NCI-H748 treated with DMSO at 0.1 percent for 48 hours (cell line): Measurements from ENCODE around the gene LRP8.

ENCODE experiments used
- DNase-seq: peaks from one replicate; lab custom pipeline; 2025; lab: John Stamatoyannopoulos, UW

LRP8 gene

DNA sequence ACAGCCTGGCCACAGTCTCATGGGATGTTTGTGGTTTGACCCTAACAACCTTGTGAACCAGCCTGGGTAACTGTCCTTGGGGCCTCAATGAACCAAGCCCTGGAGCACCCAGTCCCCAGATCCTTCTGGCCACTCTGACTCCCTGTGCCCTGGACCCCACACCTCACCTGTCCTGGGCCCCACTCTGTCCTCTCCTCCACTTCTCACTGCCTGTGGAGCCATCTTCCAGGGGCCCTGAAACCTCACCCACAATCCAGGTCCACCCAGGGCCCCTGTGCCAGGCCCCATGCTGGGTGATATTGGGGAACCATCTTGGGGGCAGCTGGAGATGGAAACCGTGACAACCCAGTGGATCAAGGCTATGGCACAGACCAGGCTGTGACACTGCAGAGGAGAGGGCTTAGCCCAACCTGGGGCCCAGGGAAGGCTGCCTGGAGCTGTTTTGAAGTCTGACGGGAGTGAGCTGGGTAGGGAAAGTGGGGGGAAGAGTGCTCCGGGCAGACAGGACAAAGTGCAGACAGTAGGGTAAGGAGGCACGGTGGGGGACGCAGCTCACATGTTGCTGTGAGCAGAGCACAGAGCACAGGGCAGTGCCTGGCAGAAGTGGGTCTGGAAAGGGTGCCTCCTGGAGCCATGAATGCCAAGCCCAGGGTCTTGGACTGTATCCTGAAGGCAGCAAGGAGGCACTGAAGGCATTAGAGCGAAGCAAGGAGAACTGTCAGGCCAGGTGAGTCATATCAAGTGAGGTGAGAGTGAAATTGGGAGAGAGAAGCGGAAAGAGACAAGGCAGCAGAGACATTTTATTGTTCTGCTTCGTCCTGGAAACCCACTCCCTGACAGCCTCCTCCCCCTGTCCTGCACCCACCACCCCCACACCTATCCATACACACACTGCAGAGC is 12.1 kb upstream of the LRP8 start:
- DNase-seq = no peak

DNA sequence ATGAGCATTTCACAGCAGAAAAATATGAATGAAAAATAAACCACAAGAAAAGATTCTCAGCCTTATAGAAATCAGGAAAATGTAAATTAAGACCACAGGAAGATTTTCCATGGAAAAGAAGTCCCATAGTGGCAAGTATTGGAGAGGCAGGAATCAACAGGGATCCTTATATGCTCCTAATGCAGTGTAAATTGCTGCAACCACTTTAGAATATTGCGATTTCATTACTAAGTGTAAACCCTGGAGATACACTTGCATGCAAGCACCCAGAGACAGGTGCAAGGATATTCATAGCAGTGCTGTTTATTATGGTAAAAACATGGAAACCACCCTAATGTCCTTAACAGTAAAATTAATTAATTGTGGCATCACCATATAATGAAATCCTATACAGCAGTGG is 10.6 kb upstream of the LRP8 start:
- DNase-seq = no peak

DNA sequence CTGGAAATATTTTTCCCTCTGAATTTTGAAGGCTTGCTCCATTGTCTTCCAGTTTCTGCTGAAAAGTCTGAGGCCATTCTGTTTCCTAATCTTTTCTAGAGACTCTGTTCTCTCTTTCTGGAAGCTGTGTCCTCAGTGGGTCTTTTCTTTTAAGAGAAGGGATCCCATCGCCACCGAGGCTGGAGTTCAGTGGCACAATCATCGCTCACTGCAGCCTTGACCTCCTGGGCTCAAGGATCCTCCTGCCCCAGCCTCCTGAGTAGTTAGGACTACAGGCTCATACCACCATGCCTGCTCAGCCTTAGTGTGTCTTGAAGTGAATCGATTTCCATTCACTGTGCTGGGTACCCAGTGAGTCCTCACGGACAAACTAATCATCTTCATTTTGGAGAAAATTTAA is 9.6 kb upstream of the LRP8 start:
- no peak for DNase-seq

DNA sequence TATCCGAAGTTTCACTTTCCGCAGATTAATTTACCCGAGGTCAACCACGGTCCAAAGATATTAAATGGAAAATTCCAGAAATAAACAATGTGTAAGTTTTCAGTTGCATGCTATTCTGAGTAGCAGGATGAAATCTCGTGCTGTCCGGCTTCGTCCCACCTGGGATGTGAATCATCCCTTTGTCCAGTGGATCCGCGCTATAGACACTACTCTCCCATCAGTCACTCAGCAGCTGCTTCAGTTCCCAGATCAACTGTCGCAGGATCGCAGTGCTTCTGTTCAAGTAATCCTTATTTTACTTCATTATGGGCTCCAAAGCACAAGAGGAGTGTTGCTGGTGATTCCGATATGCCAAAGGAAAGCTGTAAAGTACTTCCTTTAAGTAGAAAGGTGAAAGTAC is 8.3 kb upstream of the LRP8 start:
- no peak for DNase-seq

DNA sequence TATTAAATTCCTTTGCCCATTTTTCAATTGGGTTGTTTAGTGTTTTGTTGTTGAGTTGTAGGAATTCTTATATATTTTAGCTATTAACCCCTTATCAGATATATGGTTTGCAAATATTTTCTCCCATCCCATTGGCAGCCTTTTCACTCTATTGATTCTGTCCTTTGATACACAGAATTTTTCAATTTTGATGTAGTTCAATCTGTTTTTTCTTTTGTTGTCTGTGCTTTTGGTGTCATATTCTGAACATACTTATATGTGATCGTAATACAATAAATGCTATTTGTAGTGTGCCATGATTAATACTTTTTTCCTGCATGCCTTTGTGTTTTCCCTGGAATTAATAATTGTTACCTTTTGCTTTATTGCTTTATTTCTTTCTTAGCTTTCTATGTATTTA is 7.8 kb upstream of the LRP8 start:
- no peak for DNase-seq

DNA sequence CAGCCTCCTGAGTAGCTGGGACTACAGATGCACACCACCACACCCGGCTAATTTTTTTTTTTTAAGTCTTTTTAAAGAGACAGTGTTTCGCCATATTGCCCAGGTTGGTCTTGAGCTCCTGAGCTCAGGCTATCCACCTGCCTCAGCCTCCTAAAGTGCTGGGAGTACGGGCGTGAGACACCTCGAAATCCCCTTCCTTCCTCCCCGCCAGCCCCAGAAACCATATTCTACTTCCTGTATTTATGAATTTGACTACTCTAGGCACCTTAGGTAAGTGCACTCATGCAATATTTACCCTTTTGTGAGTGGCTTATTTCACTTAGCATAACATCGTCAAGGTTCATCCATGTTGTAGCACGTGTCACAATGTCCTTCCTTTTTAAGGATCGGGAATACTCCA is 6.9 kb upstream of the LRP8 start:
- no peak for DNase-seq

DNA sequence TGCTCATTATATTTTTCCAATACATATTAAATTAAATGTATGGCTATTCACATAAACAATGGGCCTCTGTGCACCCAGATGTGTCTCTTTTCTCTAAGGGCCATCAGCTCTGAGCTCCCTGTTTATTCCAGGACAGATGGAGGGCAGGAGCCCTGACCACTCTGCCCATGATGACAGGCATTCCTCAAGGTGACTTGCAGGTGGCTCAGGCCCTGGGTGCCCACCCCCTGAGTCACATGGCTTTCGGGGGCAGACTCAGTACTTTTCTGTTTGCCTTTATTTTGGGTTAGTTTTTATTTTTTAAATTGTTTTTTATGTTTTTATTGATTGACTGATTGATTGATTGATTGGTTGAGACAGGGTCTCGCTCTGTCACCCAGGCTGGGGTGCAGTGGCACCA is 6.4 kb upstream of the LRP8 start:
- no peak for DNase-seq

DNA sequence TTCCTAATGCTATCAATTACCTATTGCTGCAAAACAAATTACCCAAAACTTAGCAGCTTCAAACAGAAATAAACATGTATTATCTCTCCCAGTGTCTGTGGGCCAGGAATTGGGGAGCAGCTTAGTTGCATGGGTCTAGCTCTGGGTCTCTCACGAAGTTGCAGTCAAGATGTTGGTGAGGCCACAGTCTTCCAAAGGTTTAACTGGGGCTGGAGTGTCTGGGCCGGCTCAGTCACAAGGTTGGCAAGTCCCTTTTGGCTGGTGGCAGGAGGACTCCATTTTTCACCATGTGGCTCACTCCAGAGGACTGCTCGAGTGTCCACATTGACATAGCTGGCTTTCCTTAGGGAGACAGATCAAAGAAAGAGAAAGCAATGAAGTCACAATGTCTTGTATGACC is 5.0 kb upstream of the LRP8 start:
- DNase-seq = no peak

DNA sequence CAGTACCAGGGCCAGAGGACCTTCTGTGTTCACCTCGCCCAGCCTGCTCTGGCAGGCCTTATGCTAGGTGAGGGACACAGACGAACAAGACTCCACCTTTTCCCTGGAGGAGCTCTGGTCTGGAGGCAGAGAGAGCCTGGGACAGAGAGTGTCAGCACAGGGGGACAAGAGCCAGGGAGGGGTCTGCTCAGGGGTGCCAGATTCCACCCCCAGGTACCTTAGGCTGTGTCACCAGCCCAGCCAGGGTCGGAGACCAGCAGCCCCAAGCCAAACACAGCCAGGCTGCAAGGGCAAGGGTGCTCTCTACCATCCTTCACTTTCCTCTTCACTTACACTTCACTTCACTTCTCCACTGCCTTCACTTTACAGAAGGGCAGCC is 4.3 kb upstream of the LRP8 start:
- DNase-seq = no peak

DNA sequence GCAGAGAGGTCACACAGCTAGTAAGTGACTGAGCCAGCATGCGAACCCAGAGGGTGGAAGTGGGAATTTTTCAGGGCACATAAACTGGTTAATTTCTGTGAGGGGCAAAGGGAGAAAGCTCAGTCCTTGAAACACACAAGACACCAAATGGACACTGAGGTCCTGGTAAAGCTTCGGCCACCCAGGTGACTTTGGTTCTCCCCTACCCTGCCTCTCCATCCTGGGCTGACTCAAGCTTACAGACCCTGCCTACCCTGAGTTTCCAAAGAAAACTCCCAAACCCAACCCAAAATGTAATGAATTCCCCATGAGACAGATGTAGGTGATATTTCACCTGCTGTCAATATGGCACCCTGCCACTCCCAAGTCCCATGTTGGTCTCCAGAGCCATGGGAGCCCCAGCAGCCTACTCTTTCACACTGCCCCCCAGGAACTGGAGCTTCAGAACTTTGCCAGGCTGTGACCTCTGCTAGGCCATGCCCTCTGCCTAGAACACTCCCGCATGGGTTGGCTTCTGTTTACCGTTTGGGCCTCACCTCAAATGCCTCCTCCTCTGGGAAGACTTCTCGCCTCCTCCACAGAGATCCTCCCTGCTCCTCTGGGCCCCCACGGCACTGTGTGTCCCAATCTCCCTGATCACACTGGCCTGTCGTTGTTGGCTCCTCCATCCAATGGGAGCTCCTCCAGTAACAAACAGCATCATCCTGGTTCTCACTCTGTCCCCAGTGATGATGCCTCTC is 3.7 kb upstream of the LRP8 start:
- no peak for DNase-seq

DNA sequence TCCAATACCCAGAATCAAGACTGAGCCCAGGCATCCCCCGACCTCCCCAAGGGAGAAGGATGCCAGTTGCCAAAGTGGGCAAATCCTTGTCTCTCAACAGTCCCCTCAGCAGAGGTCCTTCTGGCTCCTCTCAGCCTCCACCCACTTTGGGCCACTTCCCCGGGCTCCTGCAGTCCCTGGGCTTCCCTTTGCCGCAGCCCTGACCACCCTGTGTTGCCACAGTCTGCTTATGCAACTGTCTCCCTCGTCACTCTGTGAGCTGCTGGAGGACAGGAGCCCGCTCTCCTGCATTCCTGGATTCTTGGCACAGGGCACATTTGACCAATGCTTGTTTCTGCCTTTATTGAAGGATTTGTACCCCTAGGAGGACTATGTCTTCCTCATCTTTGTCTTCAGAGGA is 2.9 kb upstream of the LRP8 start:
- no peak for DNase-seq

DNA sequence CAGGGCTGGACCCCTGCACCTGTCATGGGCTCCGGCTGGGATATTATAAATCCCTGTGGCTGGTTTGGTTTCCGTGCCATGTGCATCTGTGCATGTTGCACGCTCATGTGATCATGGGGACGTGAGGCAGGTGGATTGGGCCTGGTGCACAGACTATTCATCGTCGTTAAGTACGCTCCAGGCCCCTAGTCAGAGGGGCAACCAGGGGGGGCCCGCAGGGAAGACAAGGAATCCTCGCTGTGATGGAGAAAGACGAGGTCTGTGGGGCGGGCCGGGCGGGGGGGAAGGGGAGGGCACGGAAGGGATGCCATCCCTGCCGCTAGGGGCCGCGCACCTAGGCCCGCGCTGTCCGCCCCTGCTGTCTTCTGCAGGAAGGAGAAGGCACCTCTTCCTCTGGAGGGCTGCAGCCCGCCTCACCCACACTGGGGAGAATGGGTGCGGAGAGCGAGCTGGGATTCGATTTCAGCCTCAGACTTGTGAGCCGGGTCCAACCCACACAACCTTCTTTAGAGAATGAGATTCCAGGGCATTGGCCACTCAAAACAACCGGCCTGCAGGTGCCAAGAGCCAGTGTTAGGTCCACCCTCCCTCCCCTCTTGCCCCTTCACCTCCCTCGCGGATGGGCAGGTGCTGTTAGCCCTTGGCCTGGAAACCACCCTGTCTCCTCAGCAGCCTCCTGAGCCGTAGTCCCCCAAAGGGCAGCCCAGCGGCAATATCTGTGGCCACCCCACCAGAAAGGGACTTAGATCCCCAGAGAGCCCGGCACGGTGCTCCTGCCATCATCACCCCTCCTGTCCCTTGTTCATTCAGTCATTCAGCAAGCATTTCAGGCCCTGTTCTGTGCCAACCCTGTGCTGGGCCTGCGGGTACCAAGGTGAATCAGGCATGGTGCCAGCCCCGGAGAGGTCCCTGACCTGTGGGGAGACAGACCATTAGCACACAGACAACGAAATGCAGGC is 950 bp upstream of the LRP8 start:
- DNase-seq = no peak

DNA sequence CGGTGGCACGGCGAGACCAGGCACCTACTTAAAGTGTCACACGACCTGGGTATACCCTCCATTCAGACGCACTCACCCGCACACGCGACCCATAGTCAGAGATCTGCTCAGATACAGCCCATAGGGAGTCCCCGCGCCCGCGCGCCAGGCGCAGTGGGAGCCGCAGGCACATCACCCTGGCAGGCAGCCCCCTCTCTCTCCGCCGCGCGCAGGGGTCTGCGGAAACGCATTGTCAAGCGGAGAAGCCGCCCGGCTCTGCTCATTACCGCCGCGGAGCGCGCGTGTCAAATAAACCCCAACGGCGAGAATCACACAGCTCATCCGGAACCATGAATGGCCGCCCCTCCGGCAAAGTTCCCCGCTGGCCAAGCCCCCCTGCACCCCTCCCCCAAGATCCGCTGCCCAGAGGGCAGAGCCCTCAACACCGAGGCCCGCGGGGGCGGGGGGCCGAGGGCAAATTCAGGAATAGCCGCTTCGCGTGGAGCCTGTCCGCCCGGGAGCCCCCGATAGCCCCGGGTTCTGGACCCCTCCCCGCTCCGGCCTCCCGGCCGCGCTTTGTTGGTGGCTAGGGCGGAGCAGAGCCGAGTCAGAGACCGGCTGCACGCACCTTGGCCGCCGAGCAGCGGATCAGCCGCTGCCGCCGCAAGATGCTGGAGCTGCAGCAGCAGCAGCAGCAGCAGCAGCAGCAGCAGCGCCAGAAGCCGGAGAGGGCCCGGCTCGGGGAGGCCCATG is 522 bp downstream of the LRP8 start:
- DNase-seq = peak; percentile 34

DNA sequence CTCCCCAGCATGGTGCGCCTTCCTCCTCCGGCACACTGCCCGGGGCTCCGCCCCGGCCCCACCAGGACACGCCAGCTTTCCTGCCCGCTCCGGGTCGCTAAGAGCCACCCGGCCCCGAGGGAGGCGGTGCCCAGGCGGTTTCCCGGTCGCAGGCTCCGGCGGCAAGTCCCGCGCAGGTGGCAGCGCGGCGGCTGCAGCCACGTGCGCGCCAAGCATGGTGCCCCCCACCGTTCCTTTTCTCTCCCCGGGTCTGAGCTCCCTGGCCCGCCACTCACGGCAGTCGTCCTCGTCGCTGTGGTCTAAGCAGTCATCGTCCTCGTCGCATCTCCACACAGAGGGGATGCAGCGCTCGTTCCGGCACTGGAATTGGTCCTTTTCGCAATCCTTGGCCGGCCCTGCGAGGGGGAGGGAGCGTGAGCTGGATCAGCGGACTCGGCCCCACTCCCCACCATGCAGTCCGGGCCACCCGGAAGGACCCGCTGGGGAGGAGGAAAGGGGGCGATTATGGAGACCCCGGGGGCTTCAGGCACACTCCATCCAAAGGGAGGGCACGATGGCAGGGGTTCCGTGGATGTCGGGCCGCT is 1.2 kb downstream of the LRP8 start:
- DNase-seq = no peak

DNA sequence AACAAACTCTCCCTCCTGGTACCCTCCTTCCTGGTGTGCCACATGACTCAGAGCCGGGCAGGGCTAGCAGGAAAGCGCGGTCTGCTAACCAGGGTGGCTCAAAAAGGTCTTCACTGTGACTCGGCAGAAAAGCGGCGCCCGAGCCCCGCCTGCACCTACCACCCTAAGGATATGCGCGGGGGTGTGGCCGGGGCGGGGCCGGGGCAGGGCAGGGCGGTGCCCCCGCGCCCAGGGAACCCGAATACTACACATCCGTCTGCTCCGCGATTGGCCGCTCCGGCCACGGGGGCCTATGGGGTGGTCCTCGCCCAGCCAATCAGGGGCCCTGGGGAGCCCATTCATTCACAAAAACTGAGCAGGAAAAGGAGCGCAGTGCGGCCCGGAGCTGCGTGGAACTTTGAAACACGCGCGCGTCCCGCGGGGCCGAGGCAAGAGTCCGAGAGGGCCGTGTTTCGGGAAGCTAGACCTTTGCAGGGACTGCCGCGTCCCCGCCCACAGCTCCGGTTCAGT is 1.7 kb downstream of the LRP8 start:
- peak; percentile 89 for DNase-seq

DNA sequence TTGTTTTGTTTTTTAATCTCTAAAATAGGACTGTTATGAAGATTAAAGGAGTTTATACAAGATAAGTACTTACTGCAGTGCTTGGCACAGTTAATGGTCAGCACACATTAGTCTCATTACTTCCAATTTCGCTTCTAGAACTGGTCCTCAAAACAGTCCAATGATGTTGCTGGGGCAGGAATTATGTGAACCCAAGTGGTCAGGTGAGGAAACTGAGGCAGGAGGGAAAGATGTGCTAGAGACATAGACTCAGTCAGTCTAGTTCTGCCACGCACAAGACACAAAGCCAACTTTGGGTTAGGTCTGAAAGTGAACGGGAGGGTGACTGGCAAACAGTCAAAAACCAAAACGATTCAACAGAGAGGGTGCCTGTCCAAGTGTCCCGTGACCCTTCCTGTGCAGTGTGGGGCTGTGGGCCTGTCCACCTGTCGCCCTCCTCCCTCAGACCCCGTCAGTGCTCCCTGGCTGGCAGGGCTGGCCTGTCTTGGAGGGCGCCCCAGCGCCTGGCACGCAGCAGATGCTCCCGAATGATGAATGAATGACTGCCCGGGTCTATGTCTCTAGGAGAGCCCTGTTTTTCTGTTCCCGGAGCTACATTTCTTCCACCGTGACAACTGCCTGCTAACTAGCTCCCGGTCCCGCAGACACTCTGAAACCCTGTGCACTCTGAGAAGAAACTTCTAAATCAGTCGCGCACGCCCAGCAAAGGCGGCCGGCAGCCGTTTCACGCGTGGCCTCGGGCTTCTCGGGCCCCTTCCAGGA is 2.4 kb downstream of the LRP8 start:
- DNase-seq = no peak

DNA sequence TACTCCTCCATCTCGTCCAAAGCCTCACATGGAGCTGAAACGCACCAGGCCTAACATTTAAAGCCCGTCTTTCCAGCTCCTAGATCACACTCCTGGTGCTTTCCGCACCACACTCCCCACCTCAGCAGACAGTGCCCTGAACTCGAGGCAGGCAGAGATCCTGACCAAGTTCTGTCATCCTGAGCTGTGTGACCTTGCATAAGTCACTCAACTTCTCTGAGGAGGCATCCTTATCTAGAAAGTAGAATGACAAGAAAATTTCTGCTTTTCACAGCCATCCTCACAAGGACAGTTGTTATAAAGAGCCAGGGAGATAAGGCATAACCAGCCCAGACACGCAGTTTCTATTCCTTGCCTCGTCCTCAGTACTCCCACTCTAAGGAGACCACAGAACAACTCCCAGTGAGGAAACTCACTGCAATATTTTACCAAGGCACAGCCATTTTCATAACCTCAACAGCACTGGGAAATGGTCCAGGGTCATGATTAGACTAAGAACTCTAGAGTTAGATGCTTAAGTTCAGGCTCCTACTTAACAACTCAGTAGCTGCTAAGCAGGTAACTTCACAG is 3.1 kb downstream of the LRP8 start:
- DNase-seq = no peak

DNA sequence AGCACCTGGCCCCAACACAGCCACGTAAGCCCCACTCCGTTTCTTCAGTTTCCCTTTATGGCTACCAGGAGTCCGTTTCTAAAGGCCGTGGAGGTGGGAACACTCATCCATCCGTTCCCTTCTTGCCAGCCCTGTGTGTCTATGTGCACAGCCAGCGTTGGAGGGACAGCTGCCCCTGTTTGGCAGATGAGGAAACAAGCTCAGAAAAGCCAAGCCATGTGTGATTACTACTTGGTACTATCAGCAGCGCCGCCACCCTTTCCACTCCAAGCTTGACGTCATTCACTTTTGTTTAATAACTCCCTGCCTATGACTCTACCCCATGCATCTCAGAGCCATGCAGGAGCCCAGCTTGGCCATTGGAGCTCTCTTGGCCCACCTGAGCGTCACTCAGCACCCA is 3.5 kb downstream of the LRP8 start:
- no peak for DNase-seq

DNA sequence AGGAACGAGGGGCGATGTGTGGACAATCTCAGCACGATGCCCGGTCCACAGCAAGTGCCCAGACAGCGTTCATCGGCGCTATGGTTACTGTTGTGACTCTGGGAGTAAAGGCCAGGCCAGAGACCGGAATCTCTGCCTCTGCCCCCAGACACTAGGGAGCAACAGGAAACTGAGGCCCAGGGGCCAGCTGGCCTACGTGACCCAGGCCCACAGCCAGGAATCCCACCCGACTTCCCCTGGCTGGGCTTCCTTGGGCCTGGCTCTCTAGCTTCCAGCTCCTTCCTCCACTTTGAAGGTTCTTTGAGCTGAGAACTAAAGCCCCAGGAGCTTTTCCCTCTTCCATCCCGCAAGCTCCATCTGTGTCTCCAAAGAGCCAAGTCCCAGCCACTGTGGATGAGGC is 4.6 kb downstream of the LRP8 start:
- no peak for DNase-seq
